Right lobe of liver (tissue), 6 donors: ENCODE results near the gene SF3A2. TPM values are rescaled to one million over a fixed set of nuclear protein-coding genes. Genes with fewer than 3 reads are reported as not detected.

ENCODE experiments used
- ATAC-seq, 4 donors: fragments of 200-7000 bp; cut with Tn5 transposase; one replicate each; pipeline ENCODE4 v1.9.1; 2020; ENCODE audit warnings: mild to moderate bottlenecking in 4 of 4, moderate library complexity in 4 of 4
- DNase-seq, 3 donors: peaks; one replicate each; pipeline ENCODE4 v3.0.0-alpha.2; 2020
- H3K27ac ChIP-seq, 3 donors: fragments of 200-600 bp; one replicate each; pipeline ENCODE4 v1.8.0; 2022
- H3K27me3 ChIP-seq, 2 donors: fragments of 200-600 bp; one replicate each; pipeline ENCODE4 v1.8.0; 2022
- H3K36me3 ChIP-seq, 4 donors: fragments of 200-600 bp; sonication (generic) in 1 of 4; one replicate each; pipeline versions ENCODE4 v1.5.1 to v1.8.0; 2017 to 2022; ENCODE audit warnings: control low read depth in 1 of 4
- H3K4me1 ChIP-seq, 4 donors: fragments of 200-600 bp; sonication (generic) in 1 of 4; one replicate each; pipeline versions ENCODE4 v1.5.1 to v1.8.0; 2017 to 2022; ENCODE audit warnings: control low read depth in 1 of 4
- H3K4me3 ChIP-seq, 3 donors: fragments of 200-600 bp; one replicate each; pipeline ENCODE4 v1.8.0; 2022
- H3K9me3 ChIP-seq, 4 donors: fragments of 200-600 bp; sonication (generic) in 1 of 4; one replicate each; pipeline versions ENCODE4 v1.5.1 to v1.8.0; 2017 to 2022; ENCODE audit warnings: control low read depth in 1 of 4
- POLR2A ChIP-seq: fragments of 450-650 bp; IDR thresholded peaks from one replicate; pipeline ENCODE4 v1.6.1; 2017; ENCODE audit warnings: antibody characterized with exemption, mild to moderate bottlenecking
- WGBS: methylation state at CpG from one replicate; pipeline ENCODE4 v1.1.6; 2018; ENCODE audit warnings: low coverage, low lambda C conversion rate; ENCODE audit not compliant: insufficient coverage; ENCODE audit errors: missing lambda C conversion rate; 5-methylcytosine and 5-hydroxymethylcytosine counted together
- intact Hi-C, 2 donors: fragments of 100-400 bp; cut with DNase I; formaldehyde crosslinking; loops; one replicate each; pipeline versions ENCODE4 v1.11.2 to v1.14.1; 2022
- total RNA-seq, 6 experiments: library from RNA; depleted of rRNA in 2 of 6; stranded (reverse); fragments of >200 nt in 2 of 6; fragmentation: NEBNext Ultra II Directional in 3 of 6; extraction: Animal tissue kit (Norgen Biotek cat#: 25700) in 3 of 6; gene quantifications; one replicate each; pipeline versions ENCODE4 v1.1.0 to v1.2.4, GENCODE V29; 2016 to 2023
- TF ChIP-seq, protein P1 (sequence below), 4 donors: fragments of 200-600 bp in 3 of 4; fragments of 450-650 bp in 1 of 4; IDR thresholded peaks; one replicate each; pipeline versions ENCODE4 v1.5.1 to v1.8.0; 2016 to 2022; ENCODE audit warnings: antibody characterized with exemption in 4 of 4, mild to moderate bottlenecking in 2 of 4
- donor health status: DM: no; HTN: yes; CAD: no.
- donor health status: DM: no; HTN: no; CAD: no.
- donor health status: DM: no; HTN: no; CAD: no.
- donor health status: DM: no; HTN: yes; CAD: no.
- donor health status: DM: no; HTN: yes; CAD: no.

Gene SF3A2
- total RNA-seq, 6 experiments from 2014 or later: 14.0 to 22.1 (median 19.1) TPM

DNA sequence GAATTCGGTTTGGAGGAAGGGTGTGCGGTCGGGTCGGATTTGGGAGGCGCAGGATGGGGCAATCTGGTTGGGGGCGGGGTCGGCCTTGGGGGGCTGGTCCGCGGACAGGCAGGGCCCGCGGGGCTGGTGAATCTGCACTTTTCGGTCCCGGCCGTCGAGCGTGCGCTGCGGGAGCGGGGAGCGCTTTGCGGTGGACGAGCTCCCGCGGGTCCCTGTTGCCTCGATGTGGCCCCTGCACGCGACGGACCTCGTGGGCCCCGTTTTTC is 33.5 kb downstream of the SF3A2 start:
- intact Hi-C loops: loop anchor here (5.0 kb wide), 2 partner anchors 33 to 108 kb away; partner anchors contain the start of genes PLEKHJ1 (in 2 of the 2), SF3A2 (in 2 of the 2) and DOT1L (in 1 of the 2)
- Histone ChIP-seq H3K9me3 (no peaks in the 10 kb centered on the region), H3K27me3 (no peaks in the 10 kb centered on the region), H3K4me1 (peaks cover 0 to 49% (median 8%) of the 10 kb centered on the region in 4 donors), H3K27ac (peak overlapping the region; percentile 96 to 99 (median 97)), H3K36me3 (peaks cover 0 to 18% (median 5%) of the 10 kb centered on the region in 4 donors), H3K4me3 (peak overlapping the region; percentile 96 to 100 (median 98))
- DNase-seq: peak; percentile 72 to 79 (median 77)
- TF ChIP-seq, protein P1, sequence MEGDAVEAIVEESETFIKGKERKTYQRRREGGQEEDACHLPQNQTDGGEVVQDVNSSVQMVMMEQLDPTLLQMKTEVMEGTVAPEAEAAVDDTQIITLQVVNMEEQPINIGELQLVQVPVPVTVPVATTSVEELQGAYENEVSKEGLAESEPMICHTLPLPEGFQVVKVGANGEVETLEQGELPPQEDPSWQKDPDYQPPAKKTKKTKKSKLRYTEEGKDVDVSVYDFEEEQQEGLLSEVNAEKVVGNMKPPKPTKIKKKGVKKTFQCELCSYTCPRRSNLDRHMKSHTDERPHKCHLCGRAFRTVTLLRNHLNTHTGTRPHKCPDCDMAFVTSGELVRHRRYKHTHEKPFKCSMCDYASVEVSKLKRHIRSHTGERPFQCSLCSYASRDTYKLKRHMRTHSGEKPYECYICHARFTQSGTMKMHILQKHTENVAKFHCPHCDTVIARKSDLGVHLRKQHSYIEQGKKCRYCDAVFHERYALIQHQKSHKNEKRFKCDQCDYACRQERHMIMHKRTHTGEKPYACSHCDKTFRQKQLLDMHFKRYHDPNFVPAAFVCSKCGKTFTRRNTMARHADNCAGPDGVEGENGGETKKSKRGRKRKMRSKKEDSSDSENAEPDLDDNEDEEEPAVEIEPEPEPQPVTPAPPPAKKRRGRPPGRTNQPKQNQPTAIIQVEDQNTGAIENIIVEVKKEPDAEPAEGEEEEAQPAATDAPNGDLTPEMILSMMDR (IDR thresholded peaks at IDR 0.05): no peak
- TF ChIP-seq POLR2A: no peak
- ATAC-seq: peak; percentile 2 to 27 (median 15)
- 0% methylated on average over 1 of the region's 30 CpGs for WGBS

DNA sequence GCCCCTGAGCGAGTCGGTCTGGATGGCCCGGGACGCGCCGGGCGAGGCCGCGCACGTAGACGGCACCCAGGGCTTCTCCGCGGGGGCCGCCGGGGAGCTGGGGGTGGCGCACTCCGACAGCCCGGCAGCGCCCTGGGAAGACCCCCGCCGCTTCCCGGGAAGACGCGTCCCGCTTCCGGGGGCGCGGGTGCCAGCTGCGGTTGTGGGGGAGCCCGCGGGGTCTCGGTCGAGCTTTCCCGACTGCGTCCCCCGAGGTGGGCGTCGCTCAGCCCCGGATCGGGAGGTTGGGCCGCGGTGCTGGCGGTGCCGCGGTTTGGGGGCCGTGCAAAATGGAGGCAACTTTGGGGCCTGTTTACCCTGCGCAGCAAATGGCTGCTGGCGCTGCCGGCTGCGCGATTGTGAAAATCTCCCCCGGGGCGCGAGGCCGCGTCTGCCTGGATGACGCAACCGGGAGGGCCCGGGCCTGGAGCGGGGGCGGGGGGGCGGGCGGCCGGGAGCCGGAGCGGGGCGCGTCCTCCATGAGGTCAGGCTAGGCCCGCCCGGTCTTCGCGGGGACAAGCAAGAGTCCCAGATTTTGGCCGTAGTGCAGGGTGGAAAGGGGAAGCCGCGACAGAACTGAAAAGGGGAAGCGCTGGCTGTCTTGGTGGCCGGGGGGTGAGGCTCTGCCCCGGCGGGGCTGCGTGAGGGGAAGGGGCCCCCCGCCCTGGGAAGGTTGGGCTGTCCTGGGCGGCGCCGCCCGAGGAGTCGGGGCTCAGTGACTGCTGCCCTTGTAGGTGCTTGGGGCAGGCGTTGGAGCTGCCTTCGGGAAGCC is 34.0 kb downstream of the SF3A2 start:
- DNase-seq (peak; percentile 87 to 91 (median 88)), ATAC-seq (peak; percentile 27 to 39 (median 33))
- WGBS: 0% methylated on average over 20 of the region's 88 CpGs
- peak overlapping the region; percentile 96 to 100 (median 98) for H3K4me3 ChIP-seq
- peaks cover 0 to 18% (median 5%) of the 10 kb centered on the region in 4 donors for H3K36me3 ChIP-seq
- H3K4me1 ChIP-seq: peaks cover 0 to 49% (median 8%) of the 10 kb centered on the region in 4 donors
- no peaks in the 10 kb centered on the region for H3K27me3 ChIP-seq
- TF ChIP-seq, protein P1 (IDR thresholded peaks at IDR 0.05): no peak
- peak; percentile 60 for TF ChIP-seq POLR2A
- intact Hi-C loops: loop anchor here (5.0 kb wide), 2 partner anchors 33 to 108 kb away; partner anchors contain the start of genes PLEKHJ1 (in 2 of the 2), SF3A2 (in 2 of the 2) and DOT1L (in 1 of the 2)
- no peaks in the 10 kb centered on the region for H3K9me3 ChIP-seq
- peak overlapping the region; percentile 96 to 99 (median 97) for H3K27ac ChIP-seq

DNA sequence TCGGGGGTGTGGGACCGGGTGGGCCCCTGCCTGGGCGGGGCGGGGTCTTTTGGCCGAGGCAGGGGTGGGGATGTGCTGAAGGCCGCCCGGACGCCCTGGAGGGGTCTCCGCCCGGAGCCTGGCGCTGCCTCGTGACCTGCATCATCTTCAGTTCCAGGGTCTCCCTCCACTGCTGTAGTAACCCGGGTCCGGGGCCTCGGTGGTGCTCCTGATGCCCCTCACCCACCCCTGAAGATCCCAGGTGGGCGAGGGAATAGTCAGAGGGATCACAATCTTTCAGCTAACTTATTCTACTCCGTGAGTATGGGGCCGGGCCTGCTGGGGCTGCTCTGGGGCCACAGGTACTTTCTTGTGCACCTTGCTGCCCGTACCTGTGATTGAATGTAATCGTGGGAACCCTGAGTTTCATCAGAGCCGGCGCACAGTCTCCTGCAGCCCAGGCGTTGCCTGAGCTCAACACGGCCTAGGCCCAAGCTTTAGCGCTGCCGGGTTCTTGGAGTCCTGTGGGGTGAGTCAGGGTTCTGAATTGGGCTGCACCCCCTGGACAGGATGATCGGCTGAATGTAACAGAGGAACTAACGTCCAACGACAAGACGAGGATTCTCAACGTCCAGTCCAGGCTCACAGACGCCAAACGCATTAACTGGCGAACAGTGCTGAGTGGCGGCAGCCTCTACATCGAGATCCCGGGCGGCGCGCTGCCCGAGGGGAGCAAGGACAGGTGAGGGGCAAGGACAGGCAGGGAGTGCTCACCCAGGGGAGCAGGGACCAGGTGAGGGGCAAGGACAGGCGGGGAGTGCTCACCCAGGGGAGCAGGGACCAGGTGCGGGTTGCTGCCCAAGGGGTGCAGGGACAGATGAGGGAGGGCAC is 34.8 kb downstream of the SF3A2 start:
- peaks cover 0 to 18% (median 5%) of the 10 kb centered on the region in 4 donors for H3K36me3 ChIP-seq
- WGBS: 16% methylated on average over 22 of the region's 43 CpGs

More for the DNA sequence above, 34.8 kb downstream of the SF3A2 start:
- intact Hi-C loops: loop anchor here (5.0 kb wide), 2 partner anchors 34 to 109 kb away; partner anchors contain the start of genes PLEKHJ1 (in 2 of the 2), SF3A2 (in 2 of the 2) and DOT1L (in 1 of the 2)
- no peak for ATAC-seq
- no peaks in the 10 kb centered on the region for H3K9me3 ChIP-seq
- DNase-seq: peak in 2 of 3 donors; percentile 54 to 64
- TF ChIP-seq POLR2A: no peak
- TF ChIP-seq, protein P1 (IDR thresholded peaks at IDR 0.05): no peak
- no peaks in the 10 kb centered on the region for H3K27me3 ChIP-seq
- H3K4me3 ChIP-seq: peak overlapping the region; percentile 96 to 100 (median 98)
- peak overlapping the region; percentile 96 to 99 (median 97) for H3K27ac ChIP-seq
- peaks cover 0 to 49% (median 8%) of the 10 kb centered on the region in 4 donors for H3K4me1 ChIP-seq
